Spleen (tissue), 11 donors: Measurements from ENCODE around the gene UGT3A2. TPM values are rescaled to one million over a fixed set of nuclear protein-coding genes. Genes with fewer than 3 reads are reported as not detected.

ENCODE experiments used
- DNase-seq: peaks from one replicate; pipeline ENCODE4 v3.0.0-alpha.2; 2020
- H3K27ac ChIP-seq, 8 donors: fragments of 200-600 bp; sonication (generic) in 7 of 8; 1 replicate in 4 of 8; 2 replicates in 4 of 8; pipeline versions ENCODE4 v1.5.0 to v1.8.0; 2016 to 2021; ENCODE audit warnings: inconsistent platforms in 4 of 8, mild to moderate bottlenecking in 4 of 8, moderate library complexity in 1 of 8
- H3K27me3 ChIP-seq, 7 donors: fragments of 200-600 bp; sonication (generic) in 6 of 7; replicated peaks in 1 of 7; 1 replicate in 4 of 7; 2 replicates in 3 of 7; pipeline versions ENCODE4 v1.5.0 to v1.8.0; 2016 to 2021; ENCODE audit warnings: inconsistent platforms in 3 of 7, mild to moderate bottlenecking in 1 of 7
- H3K36me3 ChIP-seq, 6 donors: fragments of 200-600 bp; sonication (generic) in 5 of 6; 1 replicate in 4 of 6; 2 replicates in 2 of 6; pipeline versions ENCODE4 v1.5.0 to v1.8.0; 2016 to 2021; ENCODE audit warnings: inconsistent platforms in 2 of 6
- H3K4me1 ChIP-seq, 6 donors: fragments of 200-600 bp; sonication (generic) in 5 of 6; 1 replicate in 3 of 6; 2 replicates in 3 of 6; pipeline versions ENCODE4 v1.5.0 to v1.8.0; 2016 to 2021; ENCODE audit warnings: inconsistent platforms in 3 of 6
- H3K4me3 ChIP-seq, 8 donors: fragments of 200-600 bp; sonication (generic) in 7 of 8; 1 replicate in 4 of 8; 2 replicates in 4 of 8; pipeline versions ENCODE4 v1.5.0 to v1.8.0; 2016 to 2021; ENCODE audit warnings: inconsistent platforms in 4 of 8, mild to moderate bottlenecking in 4 of 8, moderate library complexity in 2 of 8
- H3K9me3 ChIP-seq, 8 donors: fragments of 200-600 bp; sonication (generic) in 7 of 8; 1 replicate in 4 of 8; 2 replicates in 4 of 8; pipeline versions ENCODE4 v1.5.0 to v1.8.0; 2016 to 2021; ENCODE audit warnings: inconsistent platforms in 4 of 8
- POLR2A ChIP-seq, 3 donors: fragments of 450-650 bp; IDR thresholded peaks; one replicate each; pipeline ENCODE4 v1.5.1; 2017; ENCODE audit warnings: antibody characterized with exemption in 3 of 3, mild to moderate bottlenecking in 1 of 3
- POLR2AphosphoS5 ChIP-seq, 3 donors: sonication (generic); formaldehyde crosslinking; IDR thresholded peaks; one replicate each; pipeline ENCODE4 v1.5.1; 2017; ENCODE audit warnings: antibody characterized with exemption in 3 of 3
- WGBS, 5 donors: extraction: QIAGEN DNeasy Blood & Tissue Kit in 3 of 5; methylation state at CpG; one replicate each; pipeline versions ENCODE4 v1.1.5 to v1.1.7; 2013 to 2018; 5-methylcytosine and 5-hydroxymethylcytosine counted together
- intact Hi-C: fragments of 100-400 bp; cut with DNase I; formaldehyde crosslinking; loops from one replicate; pipeline ENCODE4 v1.15.0; 2023; ENCODE audit warnings: low total_unique reads
- polyA plus RNA-seq, 3 donors: library from polyadenylated mRNA; stranded (reverse); fragments of 200-250 nt; gene quantifications; one replicate each; pipeline ENCODE4 v1.2.1, GENCODE V29; 2013
- total RNA-seq, 7 donors: library from RNA; depleted of rRNA in 3 of 7; stranded (reverse); fragments of >200 nt in 3 of 7; fragmentation: NEBNext Ultra II Directional in 4 of 7; extraction: Animal tissue kit (Norgen Biotek cat#: 25700) in 4 of 7; gene quantifications; one replicate each; pipeline versions ENCODE4 v1.1.0 to v1.2.1, GENCODE V29; 2016 to 2021
- TF ChIP-seq, protein P1 (sequence below), 11 experiments: fragments of 200-600 bp in 7 of 11; fragments of 450-650 bp in 4 of 11; sonication (generic) in 4 of 11; IDR thresholded peaks in 8 of 11; conservative IDR thresholded peaks in 3 of 11; 1 replicate in 7 of 11; 2 replicates in 4 of 11; pipeline versions ENCODE4 v1.4.0 to v1.8.0; 2016 to 2021; ENCODE audit warnings: antibody characterized with exemption in 11 of 11, inconsistent platforms in 4 of 11, mild to moderate bottlenecking in 1 of 11
- donor health status: healthy with polysubstance abuse.
- donor health status: DM: no; HTN: no; CAD: no; lungs with moderate emphysema.
- donor health status: DM: no; HTN: no; CAD: no.
- donor health status: Bipolar disorder and iron deficiency.
- donor health status: healthy.
- donor health status: DM: no; HTN: no; CAD: no.
- donor health status: DM: yes; HTN: yes; CAD: no.

UGT3A2 gene
- total and polyA plus RNA-seq, 10 donors, result 0.04 to 2.2 (median 1.0) TPM; not detected in 2

DNA sequence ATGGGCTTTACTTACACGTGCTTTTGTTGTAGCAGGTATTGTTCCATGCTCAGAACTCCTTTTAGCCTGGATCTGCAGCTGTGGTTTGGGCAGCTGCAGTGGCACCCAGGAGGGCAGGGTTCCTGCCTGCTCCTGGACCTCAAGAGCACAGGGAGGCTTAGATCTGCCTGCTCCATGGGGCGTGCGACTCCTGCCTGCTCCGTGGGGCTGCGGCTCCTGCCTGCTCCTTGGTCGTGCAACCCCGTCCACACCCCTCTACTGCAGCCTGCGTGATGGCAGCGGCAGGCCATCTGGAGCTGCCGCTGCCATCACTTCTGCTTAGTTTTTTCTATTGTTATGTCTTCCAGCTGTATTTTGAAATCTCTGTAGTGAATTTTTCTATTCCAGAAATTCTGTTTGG, 11.7 kb upstream of the UGT3A2 start:
- DNase-seq, result no peak
- H3K9me3 ChIP-seq, result no peaks in the 10 kb centered on the region
- H3K27ac ChIP-seq, result no peak overlapping the region
- no peak overlapping the region for H3K4me3 ChIP-seq
- peaks cover 0 to 23% (median 0%) of the 10 kb centered on the region in 7 donors for H3K27me3 ChIP-seq
- TF ChIP-seq POLR2A (IDR thresholded peaks at IDR 0.05) (no peak), POLR2AphosphoS5 (IDR thresholded peaks at IDR 0.05) (no peak)
- TF ChIP-seq, protein P1, sequence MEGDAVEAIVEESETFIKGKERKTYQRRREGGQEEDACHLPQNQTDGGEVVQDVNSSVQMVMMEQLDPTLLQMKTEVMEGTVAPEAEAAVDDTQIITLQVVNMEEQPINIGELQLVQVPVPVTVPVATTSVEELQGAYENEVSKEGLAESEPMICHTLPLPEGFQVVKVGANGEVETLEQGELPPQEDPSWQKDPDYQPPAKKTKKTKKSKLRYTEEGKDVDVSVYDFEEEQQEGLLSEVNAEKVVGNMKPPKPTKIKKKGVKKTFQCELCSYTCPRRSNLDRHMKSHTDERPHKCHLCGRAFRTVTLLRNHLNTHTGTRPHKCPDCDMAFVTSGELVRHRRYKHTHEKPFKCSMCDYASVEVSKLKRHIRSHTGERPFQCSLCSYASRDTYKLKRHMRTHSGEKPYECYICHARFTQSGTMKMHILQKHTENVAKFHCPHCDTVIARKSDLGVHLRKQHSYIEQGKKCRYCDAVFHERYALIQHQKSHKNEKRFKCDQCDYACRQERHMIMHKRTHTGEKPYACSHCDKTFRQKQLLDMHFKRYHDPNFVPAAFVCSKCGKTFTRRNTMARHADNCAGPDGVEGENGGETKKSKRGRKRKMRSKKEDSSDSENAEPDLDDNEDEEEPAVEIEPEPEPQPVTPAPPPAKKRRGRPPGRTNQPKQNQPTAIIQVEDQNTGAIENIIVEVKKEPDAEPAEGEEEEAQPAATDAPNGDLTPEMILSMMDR (IDR thresholded peaks at IDR 0.05 in 8 of 11, conservative IDR thresholded peaks at IDR 0.05 in 3 of 11), result no peak
- intact Hi-C loops, result no loop called here
- 74 to 88% (median 80%) methylated on average over 10 of the region's 10 CpGs for WGBS, 5 donors
- H3K4me1 ChIP-seq, result peaks cover 0 to 5% (median 2%) of the 10 kb centered on the region in 6 donors
- H3K36me3 ChIP-seq, result no peaks in the 10 kb centered on the region

DNA sequence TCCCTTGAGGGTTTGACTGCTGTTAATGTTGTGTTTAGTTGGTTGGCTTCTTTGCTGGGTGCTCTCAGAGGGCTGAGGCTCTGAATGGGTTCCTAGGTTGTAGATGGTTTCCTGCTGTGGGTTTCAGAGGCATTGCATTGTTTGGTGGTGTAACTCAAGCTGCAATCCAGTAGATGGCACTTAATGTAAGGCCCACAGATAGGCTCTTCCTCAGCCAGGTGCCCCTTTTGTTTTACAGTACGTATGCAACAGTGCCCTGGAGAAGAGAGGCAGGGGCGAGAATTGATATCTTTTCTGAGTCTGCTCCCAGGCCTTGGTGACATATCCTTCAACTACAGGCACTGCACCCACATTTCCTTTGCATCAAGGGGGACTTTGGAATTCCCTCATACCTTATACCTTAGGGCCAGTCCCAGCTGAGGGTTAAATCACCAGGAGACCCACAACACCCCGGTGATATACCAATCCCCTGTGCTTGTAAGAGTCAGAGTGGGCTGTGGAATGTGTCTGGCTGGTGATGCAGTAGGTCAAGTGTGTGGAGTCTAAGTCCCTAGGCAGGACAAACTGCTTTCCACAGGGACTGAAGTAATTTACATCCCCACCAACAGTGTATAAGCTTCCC, 7.0 kb upstream of the UGT3A2 start:
- Histone ChIP-seq H3K4me1 (peaks cover 0 to 13% (median 0%) of the 10 kb centered on the region in 6 donors), H3K27ac (no peak overlapping the region), H3K9me3 (no peaks in the 10 kb centered on the region), H3K27me3 (peaks cover 0 to 7% (median 0%) of the 10 kb centered on the region in 7 donors), H3K4me3 (no peak overlapping the region), H3K36me3 (no peaks in the 10 kb centered on the region)
- intact Hi-C loops, result no loop called here
- no peak for DNase-seq
- 45 to 60% (median 51%) methylated on average over 3 of the region's 3 CpGs for WGBS, 5 donors
- TF ChIP-seq POLR2AphosphoS5 (IDR thresholded peaks at IDR 0.05) (no peak), POLR2A (IDR thresholded peaks at IDR 0.05) (no peak)
- TF ChIP-seq, protein P1 (IDR thresholded peaks at IDR 0.05 in 8 of 11, conservative IDR thresholded peaks at IDR 0.05 in 3 of 11), result peak in 1 of 11 experiments; percentile 12

DNA sequence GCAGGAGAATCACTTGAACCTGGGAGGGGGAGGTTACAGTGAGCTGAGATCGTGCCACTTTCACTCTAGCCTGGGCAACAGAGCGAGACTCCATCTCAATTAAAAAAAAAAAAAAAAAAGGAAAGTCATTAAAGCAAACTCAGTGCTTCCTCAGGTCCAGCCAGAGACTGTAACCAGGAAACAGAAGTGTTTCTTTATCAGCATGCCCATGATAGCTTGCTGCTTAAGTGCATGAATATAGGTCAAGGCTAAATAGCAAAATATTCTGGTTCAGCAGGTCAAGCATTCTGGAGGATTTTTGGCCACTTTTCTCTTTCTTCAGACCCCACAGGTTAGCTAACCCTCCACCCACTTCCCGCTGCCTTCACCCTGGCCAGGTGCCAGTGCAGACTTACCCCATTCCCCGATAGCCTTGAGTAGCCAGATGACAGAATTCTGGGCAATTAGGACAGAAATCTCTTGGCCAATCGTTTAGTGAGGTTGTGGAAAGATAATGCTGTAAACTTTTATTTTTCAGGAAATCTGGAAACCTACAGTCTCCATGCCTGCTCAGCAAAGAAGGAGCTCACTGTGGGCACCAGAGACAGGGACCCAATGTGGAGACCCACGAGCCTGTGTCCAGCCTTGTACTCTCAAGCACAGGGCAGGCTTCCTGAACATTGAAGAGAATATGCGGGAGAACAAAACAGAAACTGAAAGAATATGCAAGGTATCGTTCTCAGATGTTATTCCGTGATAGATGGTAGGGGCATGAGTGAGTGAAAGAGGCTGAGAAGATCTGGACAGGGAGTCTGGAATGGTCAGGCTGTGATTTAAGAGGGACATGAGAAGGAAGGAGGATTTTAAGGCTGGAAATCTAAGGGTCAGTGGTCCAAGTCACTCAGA, 4.2 kb upstream of the UGT3A2 start:
- H3K9me3 ChIP-seq, result no peaks in the 10 kb centered on the region
- no peak for DNase-seq
- H3K4me1 ChIP-seq, result peaks cover 0 to 30% (median 11%) of the 10 kb centered on the region in 6 donors
- peaks cover 0 to 20% (median 7%) of the 10 kb centered on the region in 7 donors for H3K27me3 ChIP-seq
- H3K27ac ChIP-seq, result peak overlapping the region in 7 of 8 donors; percentile 13 to 73 (median 39)
- intact Hi-C loops, result no loop called here
- H3K36me3 ChIP-seq, result no peaks in the 10 kb centered on the region
- WGBS, 5 donors, result 19 to 51% (median 23%) methylated on average over 9 of the region's 9 CpGs
- TF ChIP-seq POLR2AphosphoS5 (IDR thresholded peaks at IDR 0.05), result no peak
- TF ChIP-seq POLR2A (IDR thresholded peaks at IDR 0.05), result no peak
- TF ChIP-seq, protein P1 (IDR thresholded peaks at IDR 0.05 in 8 of 11, conservative IDR thresholded peaks at IDR 0.05 in 3 of 11), result no peak
- H3K4me3 ChIP-seq, result peak overlapping the region in 6 of 8 donors; percentile 10 to 59 (median 26)
